DMS53 (cell line): Measurements from ENCODE around the gene AGPAT2.
"Not testable (repeated sequence)": the region's sequence is repeated elsewhere in the genome, so short reads cannot be mapped to it uniquely, and the experiment has no call there.

Experiments
- DNase-seq: peaks from one replicate; lab custom pipeline; 2025; lab: John Stamatoyannopoulos, UW

Gene AGPAT2

DNA sequence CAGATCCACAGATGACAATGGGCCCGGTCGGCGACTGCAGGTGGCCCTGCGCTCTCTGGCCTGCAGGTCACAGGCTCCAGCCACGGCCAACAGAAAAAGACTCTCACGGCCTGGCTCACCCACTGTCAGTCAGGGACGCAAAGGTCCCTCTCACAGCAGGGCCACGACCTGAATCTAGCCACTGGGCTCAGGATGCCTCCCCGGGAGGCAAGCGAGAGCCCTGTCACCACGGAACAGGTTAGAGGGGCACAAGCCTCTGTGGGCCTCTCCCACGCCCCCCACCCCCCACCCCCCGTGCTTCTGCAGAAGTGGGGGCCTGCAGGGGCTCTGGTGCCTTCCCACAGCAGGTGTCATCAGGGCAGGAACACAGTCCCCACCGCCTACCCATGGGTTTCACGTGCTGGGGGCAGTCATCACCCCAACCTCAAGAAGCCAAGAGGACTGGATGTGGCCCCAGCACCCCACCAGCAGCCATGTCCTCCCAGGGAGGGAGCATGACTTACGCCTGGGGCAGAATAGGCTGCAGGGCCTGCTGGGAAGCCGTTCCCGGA, 41.8 kb downstream of the AGPAT2 start:
- no peak for DNase-seq

- DNase-seq: no peak
Measured at GRCh38 chr9:136644593-136645351, 42.5 kb downstream of the AGPAT2 start.

DNA sequence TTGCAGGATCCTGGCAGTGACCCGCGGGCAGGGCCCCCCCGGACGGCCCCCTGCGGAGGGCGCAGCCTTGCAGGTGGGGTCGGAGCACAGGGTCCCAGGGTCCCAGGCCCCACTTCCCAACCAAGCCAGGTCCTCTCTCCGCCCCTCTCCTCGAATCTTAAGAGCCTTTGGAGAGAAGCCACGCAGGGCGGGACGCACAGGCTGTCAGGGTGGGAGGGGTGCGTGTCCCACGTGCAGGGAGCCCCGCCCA, 43.0 kb downstream of the AGPAT2 start:
- DNase-seq: peak; percentile 90

DNA sequence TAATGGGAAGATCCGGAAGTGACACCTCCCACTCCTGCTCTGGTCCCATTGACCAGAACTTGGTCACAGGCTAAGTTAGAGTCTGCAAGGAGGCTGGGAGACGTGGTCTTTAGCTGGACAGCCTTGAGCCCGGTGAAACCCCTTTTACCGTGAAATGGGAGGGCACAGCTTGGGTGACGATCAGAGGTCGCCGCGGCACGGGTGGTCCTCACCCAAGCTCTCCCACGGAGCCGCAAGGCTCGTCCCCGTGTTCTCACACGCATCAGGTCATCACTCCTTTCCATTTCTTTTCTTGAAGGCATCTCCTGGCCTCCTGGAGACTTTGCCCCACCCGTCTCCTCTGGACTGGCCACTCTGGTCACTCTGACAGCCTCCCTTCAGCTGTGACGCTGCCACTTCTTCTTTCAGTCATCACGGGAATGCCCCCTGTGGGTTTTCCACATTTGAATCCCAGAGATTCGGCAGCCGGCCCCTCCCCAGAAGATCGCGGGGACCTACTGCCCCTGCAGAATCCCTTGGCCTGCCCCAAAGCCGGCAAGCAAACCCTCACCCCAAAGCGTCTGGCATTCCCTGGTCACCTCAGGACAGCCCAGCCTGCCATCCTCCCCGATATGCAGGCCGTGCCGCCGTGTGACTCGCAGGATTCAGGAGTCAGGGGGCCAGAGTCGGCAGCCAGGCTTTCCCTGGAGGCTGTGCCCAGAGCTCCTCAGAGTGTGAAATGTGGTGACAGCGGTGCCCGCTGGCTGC, 43.5 kb downstream of the AGPAT2 start:
- no peak for DNase-seq

GRCh38 chr9:136642439-136642921, 44.8 kb downstream of the AGPAT2 start:
- no peak for DNase-seq

DNA sequence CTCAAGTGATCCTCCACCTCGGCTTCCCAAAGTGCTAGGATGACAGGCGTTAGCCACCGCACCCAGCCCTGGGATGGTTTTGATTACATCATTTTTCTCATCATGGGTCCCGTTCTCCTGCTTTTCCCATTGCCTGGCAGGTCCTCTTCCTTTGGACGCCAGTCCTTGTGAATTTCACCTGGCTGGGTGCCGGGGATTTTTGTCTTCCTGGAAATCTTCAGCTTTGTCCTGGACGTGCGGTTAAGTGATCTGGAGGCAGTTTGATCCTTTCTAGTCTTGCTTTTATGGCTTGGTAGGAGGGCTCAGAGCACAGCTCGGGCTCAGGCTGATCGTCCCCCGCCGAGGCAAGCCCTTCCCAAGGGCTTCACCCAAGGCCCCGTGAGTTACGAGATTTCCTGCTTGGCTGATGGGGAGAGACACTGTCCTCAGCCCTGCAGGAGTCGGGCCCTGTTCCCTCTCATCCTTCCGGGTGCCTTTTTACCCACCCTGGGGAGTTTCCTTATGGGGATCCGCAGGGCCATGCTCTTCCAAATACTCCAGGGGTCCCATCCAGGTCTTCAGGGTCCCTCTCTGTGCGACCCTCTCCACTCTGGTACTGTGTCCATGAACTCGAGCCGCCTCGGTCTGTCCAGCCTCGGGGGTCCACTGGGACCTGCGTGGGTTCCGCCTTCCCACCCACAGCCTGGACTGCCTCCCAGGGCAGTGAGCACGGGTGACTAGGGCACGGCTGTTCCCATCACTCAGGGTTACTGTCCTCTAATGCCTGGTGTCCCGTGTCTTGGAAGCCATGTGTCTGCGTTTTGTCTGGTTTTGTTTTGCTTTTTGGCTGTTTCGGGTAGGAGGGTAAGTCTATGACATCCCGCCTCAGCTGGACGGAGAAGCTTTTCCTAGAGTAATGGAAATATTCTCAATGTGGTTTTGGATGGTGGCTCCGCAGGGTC, 46.8 kb downstream of the AGPAT2 start:
- DNase-seq: no peak

- no peak for DNase-seq
Measured at GRCh38 chr9:136634904-136635303, 52.4 kb downstream of the AGPAT2 start.

- DNase-seq: not testable (repeated sequence)
Measured at GRCh38 chr9:136632491-136633106, 54.7 kb downstream of the AGPAT2 start.

DNA sequence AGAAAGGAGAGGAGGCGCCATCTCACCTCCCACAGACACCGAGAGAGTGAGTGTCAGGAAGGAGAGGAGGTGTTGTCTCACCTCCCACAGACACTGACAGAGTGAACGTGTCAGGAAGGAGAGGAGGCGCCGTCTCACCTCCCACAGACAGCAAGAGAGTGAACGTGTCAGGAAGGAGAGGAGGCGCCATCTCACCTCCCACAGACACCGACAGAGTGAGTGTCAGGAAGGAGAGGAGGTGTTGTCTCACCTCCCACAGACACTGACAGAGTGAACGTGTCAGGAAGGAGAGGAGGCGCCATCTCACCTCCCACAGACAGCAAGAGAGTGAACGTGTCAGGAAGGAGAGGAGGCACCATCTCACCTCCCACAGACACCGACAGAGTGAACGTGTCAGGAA, 55.2 kb downstream of the AGPAT2 start:
- DNase-seq: not testable (repeated sequence)

GRCh38 chr9:136631038-136632000, 55.9 kb downstream of the AGPAT2 start:
- DNase-seq: peak; percentile 89

DNA sequence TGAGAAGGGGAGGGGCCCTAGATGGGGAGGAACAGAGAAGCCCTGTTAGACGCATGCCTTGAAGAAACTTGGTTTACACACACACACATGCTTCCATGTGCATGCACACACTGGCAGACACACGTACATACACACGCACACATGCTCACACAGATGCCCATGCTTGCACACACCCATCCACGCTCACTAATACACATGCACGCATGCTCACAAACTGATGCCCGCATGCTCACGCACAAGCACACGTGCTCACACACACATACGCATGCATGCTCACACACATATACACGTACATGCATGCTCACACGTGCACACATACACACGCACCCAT, 56.6 kb downstream of the AGPAT2 start:
- DNase-seq: no peak

- peak; percentile 74 for DNase-seq
Measured at GRCh38 chr9:136629879-136630661, 57.2 kb downstream of the AGPAT2 start.

DNA sequence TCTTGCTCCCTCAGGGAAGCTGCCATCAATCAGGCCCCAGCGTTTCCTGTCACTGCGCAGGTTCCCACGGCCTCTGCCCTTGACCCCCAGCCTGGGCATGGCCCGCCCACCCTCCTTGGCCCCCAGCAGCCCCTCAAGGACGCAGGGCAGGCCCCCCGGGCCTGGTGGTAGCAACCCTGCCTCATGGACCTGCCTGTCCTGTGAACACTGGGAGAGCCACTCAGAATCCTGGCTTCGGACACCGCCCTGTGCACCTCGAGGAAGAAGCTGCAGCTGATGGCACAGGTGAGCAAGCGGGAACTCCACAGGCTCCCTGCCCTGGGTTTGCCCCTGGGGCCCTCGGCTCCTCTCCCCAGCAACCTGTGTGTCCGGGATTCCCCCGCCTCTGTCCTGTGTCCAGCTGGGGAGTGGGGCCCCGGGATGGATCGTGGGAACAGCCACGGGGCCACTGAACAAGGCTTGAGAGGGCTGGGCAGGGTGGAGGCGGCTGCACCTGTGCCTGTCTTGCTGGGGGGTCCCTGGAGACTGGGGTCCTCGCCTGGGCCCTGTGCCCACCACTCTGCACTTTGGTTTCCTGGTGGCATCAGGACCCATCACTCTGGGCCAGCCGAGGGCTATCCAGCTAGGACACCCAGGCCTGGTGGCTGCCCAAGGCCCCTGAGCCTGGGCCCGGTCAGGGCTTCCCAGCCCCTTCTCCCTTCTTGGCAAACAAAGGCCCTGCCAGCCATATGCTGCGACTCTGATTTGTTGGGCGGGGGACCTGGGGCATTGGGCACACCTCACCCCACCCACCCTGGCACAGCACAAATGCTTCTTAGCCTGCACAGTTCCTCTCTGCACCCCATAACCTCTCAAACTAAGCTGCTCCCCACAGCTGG, 58.0 kb downstream of the AGPAT2 start:
- no peak for DNase-seq

- DNase-seq: no peak
Measured at GRCh38 chr9:136628268-136628667, 59.0 kb downstream of the AGPAT2 start.

DNA sequence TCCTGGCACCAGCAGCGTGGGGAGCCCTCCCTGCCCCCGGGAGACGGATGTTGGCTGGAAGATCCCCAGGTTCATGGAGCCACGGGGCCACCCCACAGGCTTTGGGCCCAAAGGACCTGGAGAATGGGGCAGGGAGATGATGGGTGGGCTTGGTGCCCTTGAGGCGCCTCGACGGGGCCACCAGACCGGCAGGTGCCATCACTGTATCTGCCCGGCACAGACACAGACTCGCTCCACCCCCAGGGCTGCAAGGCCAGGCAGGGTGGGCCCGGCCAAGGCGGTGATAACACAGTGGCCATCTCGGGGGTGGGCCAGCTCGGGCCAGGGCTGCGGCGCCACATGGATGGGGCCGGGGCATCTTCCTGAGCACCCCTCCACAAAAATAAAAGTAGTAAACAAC, 59.6 kb downstream of the AGPAT2 start:
- DNase-seq: no peak

- DNase-seq: peak; percentile 67
Measured at GRCh38 chr9:136626740-136627642, 60.3 kb downstream of the AGPAT2 start.

- DNase-seq: no peak
Measured at GRCh38 chr9:136626066-136626725, 61.1 kb downstream of the AGPAT2 start.
